DMS 273 treated with DMSO at 0.1 percent for 48 hours (cell line): Measurements from ENCODE around the gene USP21.
"Not testable (repeated sequence)": the region's sequence is repeated elsewhere in the genome, so short reads cannot be mapped to it uniquely, and the experiment has no call there.

Source experiments
- DNase-seq: peaks from one replicate; lab custom pipeline; 2025; lab: John Stamatoyannopoulos, UW

USP21 gene

GRCh38 chr1:161159087-161159912 lies at the start of gene USP21:
Gene USP21, plus strand, starts transcription at chr1:161159500. Its CDS starts 1,141 bp downstream, at chr1:161160641.
- DNase-seq, result peak; percentile 76

- no peak for DNase-seq
Observed at GRCh38 chr1:161111117-161111516, 48.2 kb upstream of the USP21 start.

GRCh38 chr1:161111527-161111926 lies 47.8 kb upstream of the USP21 start:
- no peak for DNase-seq

- DNase-seq, result no peak
Observed at GRCh38 chr1:161113915-161114314, 45.4 kb upstream of the USP21 start.

GRCh38 chr1:161114556-161114955 lies 44.7 kb upstream of the USP21 start:
- no peak for DNase-seq

- DNase-seq, result no peak
Observed at GRCh38 chr1:161115132-161115711, 44.1 kb upstream of the USP21 start.

- DNase-seq, result not testable (repeated sequence)
Observed at GRCh38 chr1:161115961-161116360, 43.3 kb upstream of the USP21 start.

GRCh38 chr1:161117759-161118581 lies 41.3 kb upstream of the USP21 start, which contains the start of the genes NIT1 and PFDN2:
Gene NIT1, plus strand, starts transcription at chr1:161118105. Its CDS starts 72 bp downstream, at chr1:161118177.
Gene PFDN2, minus strand, starts transcription at chr1:161118037. Its CDS starts 11 bp downstream, at chr1:161118026.
- DNase-seq, result peak; percentile 66

- no peak for DNase-seq
Observed at GRCh38 chr1:161119092-161119903, 40.0 kb upstream of the USP21 start.

- no peak for DNase-seq
Observed at GRCh38 chr1:161121042-161121650, 38.2 kb upstream of the USP21 start.

GRCh38 chr1:161121834-161122233 lies 37.5 kb upstream of the USP21 start:
- no peak for DNase-seq

- no peak for DNase-seq
Observed at GRCh38 chr1:161122967-161123366, 36.3 kb upstream of the USP21 start.

GRCh38 chr1:161127649-161128048 lies 31.7 kb upstream of the USP21 start:
- no peak for DNase-seq

- no peak for DNase-seq
Observed at GRCh38 chr1:161128591-161129420, 30.5 kb upstream of the USP21 start.

- no peak for DNase-seq
Observed at GRCh38 chr1:161130266-161130665, 29.0 kb upstream of the USP21 start.

GRCh38 chr1:161131523-161132409 lies 27.5 kb upstream of the USP21 start:
- DNase-seq, result no peak

- DNase-seq, result peak; percentile 93
Observed at GRCh38 chr1:161132410-161133219, 26.7 kb upstream of the USP21 start, which contains the start of gene DEDD. Gene DEDD, minus strand, starts transcription at chr1:161132667. Its CDS starts 8,205 bp downstream, at chr1:161124462.

- no peak for DNase-seq
Observed at GRCh38 chr1:161133220-161133740, 26.0 kb upstream of the USP21 start.
